Endothelial cell of umbilical vein (primary cell): ENCODE measurements around the gene GIMAP1. TPM values are rescaled to one million over a fixed set of nuclear protein-coding genes. Genes with fewer than 3 reads are reported as not detected.

Experiments used
- BruUV-seq: library from RNA; stranded (reverse); fragments of 400-500 nt; replicated peaks from 2 replicates; lab custom pipeline; 2021; lab: Mats Ljungman, UMichigan
- CTCF ChIA-PET: fragments of 300-600, 350-600 bp; sonication (Branson Sonifier 250); formaldehyde crosslinking; loops from one replicate; lab custom pipeline; 2021; ENCODE audit warnings: antibody characterized with exemption, inconsistent platforms; lab: Charles Lee
- POLR2A ChIA-PET: fragments of 300-600, 350-600 bp; sonication (Branson Sonifier 250); formaldehyde crosslinking; loops from one replicate; lab custom pipeline; 2021; ENCODE audit warnings: antibody characterized with exemption, inconsistent platforms; lab: Charles Lee
- DNase-seq: peaks from one replicate; pipeline ENCODE4 v3.0.0-alpha.2; 2011; ENCODE audit warnings: low read depth, low spot score
- FAIRE-seq: peaks from 2 replicates; lab custom pipeline; 2011; peaks lifted over from hg19 to GRCh38; lab: Jason Lieb, UNC
- H2AFZ ChIP-seq: 2 replicates; pipeline ENCODE4 v1.6.0; 2012; ENCODE audit warnings: low read depth, low read length, control low read depth, inconsistent platforms
- H3K27ac ChIP-seq: 2 replicates; pipeline ENCODE4 v1.5.1; 2011; ENCODE audit warnings: low read depth, mild to moderate bottlenecking, control low read depth, low read length, moderate library complexity; ENCODE audit not compliant: insufficient read depth
- H3K27me3 ChIP-seq, 2 experiments: 2 replicates each; pipeline versions ENCODE4 v1.6.0 to v1.6.1; 2011; ENCODE audit warnings: low read length in 2 of 2, mixed read lengths in 1 of 2; ENCODE audit not compliant: control insufficient read depth in 2 of 2, insufficient read depth in 2 of 2
- H3K36me3 ChIP-seq, 2 experiments: 2 replicates in 1 of 2; 3 replicates in 1 of 2; pipeline ENCODE4 v1.5.1; 2011; ENCODE audit warnings: low read length in 2 of 2, mild to moderate bottlenecking in 1 of 2, moderate library complexity in 1 of 2; ENCODE audit not compliant: control insufficient read depth in 2 of 2, insufficient read depth in 2 of 2; ENCODE audit errors: extremely low read depth in 1 of 2
- H3K4me1 ChIP-seq: 3 replicates; pipeline ENCODE4 v1.5.1; 2011; ENCODE audit warnings: mild to moderate bottlenecking, low read length; ENCODE audit not compliant: control insufficient read depth, insufficient read depth; ENCODE audit errors: extremely low read depth
- H3K4me2 ChIP-seq: 2 replicates; pipeline ENCODE4 v1.6.1; 2011; ENCODE audit warnings: low read length, control low read depth, mixed read lengths; ENCODE audit not compliant: insufficient read depth
- H3K4me3 ChIP-seq, 3 experiments: fragments of 200-600 bp in 1 of 3; sonication (generic), shearing (Covaris generic) in 1 of 3; replicated peaks in 1 of 3; 2 replicates each; pipeline ENCODE4 v1.5.1; 2011 to 2016; ENCODE audit warnings: control low read depth in 3 of 3, low read length in 3 of 3, mild to moderate bottlenecking in 2 of 3, inconsistent platforms in 1 of 3, low read depth in 1 of 3, moderate library complexity in 1 of 3; ENCODE audit not compliant: insufficient read depth in 1 of 3
- H3K79me2 ChIP-seq: 2 replicates; pipeline ENCODE4 v1.6.0; 2012; ENCODE audit warnings: low read length, inconsistent platforms; ENCODE audit not compliant: control insufficient read depth, insufficient read depth
- H3K9ac ChIP-seq: replicated peaks from 2 replicates; pipeline ENCODE3; 2011; ENCODE audit warnings: low read length, control low read depth; ENCODE audit not compliant: insufficient read depth; ENCODE audit errors: extremely low read depth
- H3K9me1 ChIP-seq: replicated peaks from 3 replicates; pipeline ENCODE4 v1.6.0; 2011; ENCODE audit warnings: mild to moderate bottlenecking, low read length; ENCODE audit not compliant: control insufficient read depth, insufficient read depth; ENCODE audit errors: extremely low read depth
- H3K9me3 ChIP-seq: replicated peaks from 2 replicates; pipeline ENCODE4 v1.5.1; 2012; ENCODE audit warnings: low read length, inconsistent platforms; ENCODE audit not compliant: control insufficient read depth, insufficient read depth
- H4K20me1 ChIP-seq: replicated peaks from 2 replicates; pipeline ENCODE3; 2011; ENCODE audit warnings: mild to moderate bottlenecking, low read length; ENCODE audit not compliant: control insufficient read depth, insufficient read depth; ENCODE audit errors: extremely low read depth
- CTCF ChIP-seq, 2 donors: IDR thresholded peaks; 1 replicate in 1 of 2; 2 replicates in 1 of 2; pipeline ENCODE4 v1.5.1; 2011; ENCODE audit warnings: low read length in 2 of 2, mild to moderate bottlenecking in 2 of 2, moderate library complexity in 2 of 2, control low read depth in 1 of 2, inconsistent platforms in 1 of 2, low read depth in 1 of 2; ENCODE audit not compliant: insufficient read depth in 1 of 2; ENCODE audit errors: extremely low read depth in 1 of 2
- EZH2 ChIP-seq: IDR thresholded peaks from 2 replicates; pipeline ENCODE4 v1.6.1; 2012; ENCODE audit warnings: borderline replicate concordance, low read depth, mild to moderate bottlenecking, moderate library complexity, low read length, inconsistent platforms; ENCODE audit not compliant: severe bottlenecking
- FOS ChIP-seq: IDR thresholded peaks from 2 replicates; pipeline ENCODE4 v1.6.1; 2011; ENCODE audit warnings: mild to moderate bottlenecking, low read length, moderate library complexity, borderline replicate concordance; ENCODE audit not compliant: insufficient read depth
- GATA2 ChIP-seq: IDR thresholded peaks from 2 replicates; pipeline ENCODE4 v1.7.0; 2011; ENCODE audit warnings: low read depth, mild to moderate bottlenecking, moderate library complexity, mixed read lengths, low read length; ENCODE audit not compliant: insufficient read length, insufficient read depth
- JUN ChIP-seq: IDR thresholded peaks from 2 replicates; pipeline ENCODE4 v1.6.1; 2011; ENCODE audit warnings: borderline replicate concordance, low read depth; ENCODE audit not compliant: insufficient read length, insufficient read depth
- MAX ChIP-seq: IDR thresholded peaks from 2 replicates; pipeline ENCODE4 v1.6.1; 2011; ENCODE audit not compliant: insufficient read depth, insufficient read length
- MYC ChIP-seq: IDR thresholded peaks from one replicate; pipeline ENCODE4 v1.6.1; 2011; ENCODE audit warnings: mild to moderate bottlenecking, low read depth, low read length
- POLR2A ChIP-seq: IDR thresholded peaks from 2 replicates; pipeline ENCODE4 v1.6.1; 2012; ENCODE audit warnings: low read depth, mild to moderate bottlenecking, control low read depth, low read length
- POLR2AphosphoS5 ChIP-seq: IDR thresholded peaks from 2 replicates; pipeline ENCODE4 v1.6.1; 2012; ENCODE audit warnings: low read depth, mild to moderate bottlenecking, control low read depth, low read length, moderate library complexity; ENCODE audit not compliant: insufficient read depth
- dilution Hi-C: fragments of 300-500 bp; cut with MboI; formaldehyde crosslinking; loops from one replicate; pipeline ENCODE4 v1.15.0; 2019; ENCODE audit warnings: low sequenced_read_pairs; ENCODE audit not compliant: extremely low pct_ligation_motif_present
- intact Hi-C: fragments of 100-400 bp; cut with micrococcal nuclease; formaldehyde crosslinking; loops from one replicate; pipeline ENCODE4 v1.10.0; 2022
- polyA plus RNA-seq, 4 experiments: library from polyadenylated mRNA; depleted of rRNA in 3 of 4; stranded (reverse) in 3 of 4; unstranded in 1 of 4; fragments of >200 nt; gene quantifications; 2 replicates each; pipeline versions ENCODE4 v1.2.1 to v1.2.3, GENCODE V29; 2011 to 2012; ENCODE audit warnings: missing spikeins in 1 of 4
- total RNA-seq: library from RNA; stranded (reverse); gene quantifications from 2 replicates; pipeline ENCODE4 v1.2.3, GENCODE V29; 2021

Gene GIMAP1
- total and polyA plus RNA-seq, 2 donors (not counting 3 experiments of a cell fraction or from before 2014, with no cell fraction given): 10.0 to 11.9 TPM

- Histone ChIP-seq H3K4me3 (no peak overlapping the region), H3K9ac (no peak overlapping the region), H3K9me3 (no peaks in the 10 kb centered on the region), H4K20me1 (no peaks in the 10 kb centered on the region), H3K36me3 (peaks cover 0 to 7% of the 10 kb centered on the region in 2 experiments), H3K4me1 (no peaks in the 10 kb centered on the region), H3K27ac (no peak overlapping the region), H3K79me2 (no peaks in the 10 kb centered on the region), H3K9me1 (no peaks in the 10 kb centered on the region), H2AFZ (no peak overlapping the region), H3K4me2 (no peak overlapping the region), H3K27me3 (no peaks in the 10 kb centered on the region)
- CTCF ChIA-PET: interaction anchor here (1.0 to 1.2 kb wide), 2 partner anchors 10 to 20 kb away, joined by 3 to 4 read pairs; partner anchors contain the start of genes GIMAP1 and GIMAP2
- no peak for DNase-seq
- no TSS peak for BruUV-seq
- POLR2A ChIA-PET: no interaction called here
- FAIRE-seq: no peak
- TF ChIP-seq CTCF (IDR thresholded peaks at IDR 0.05; ENCODE audit: extremely low read depth in 1 of 2, insufficient read depth in 1 of 2, low read depth in 1 of 2, low read length in 2 of 2) (no peak), POLR2A (no peak), JUN (no peak), EZH2 (no peak), FOS (no peak), MAX (no peak), GATA2 (no peak), POLR2AphosphoS5 (no peak), MYC (no peak)
- intact Hi-C loops (no loop called here), dilution Hi-C loops (no loop called here)
These were observed 20.8 kb upstream of the GIMAP1 start for GRCh38 chr7:150695654-150696053.
